ENCODE measurements around the gene FA2H. TPM values are rescaled to one million over a fixed set of nuclear protein-coding genes. Genes with fewer than 3 reads are reported as not detected.
A peak's percentile ranks its signal among the peaks of the same experiment; 100 is the strongest.

The FA2H gene
- total RNA-seq, 1 donor from 2014 or later, result not detected

- H3K4me2 ChIP-seq, result no peak overlapping the region
- H3K4me3 ChIP-seq, result no peak overlapping the region
- H3K9me3 Mint-ChIP-seq, result no peaks in the 10 kb centered on the region
- no peak overlapping the region for H3K27ac ChIP-seq
- H3F3A ChIP-seq (ENCODE audit: low read depth), result no peaks in the 10 kb centered on the region
- no peak for DNase-seq (ENCODE audit: low spot score)
- peaks cover 4% of the 10 kb centered on the region for H3K4me1 Mint-ChIP-seq
- no peaks in the 10 kb centered on the region for H3K36me3 ChIP-seq
- H3K4me1 ChIP-seq, result no peaks in the 10 kb centered on the region
- no peaks in the 10 kb centered on the region for H3K36me3 Mint-ChIP-seq
- H4K20me1 ChIP-seq (ENCODE audit: low read depth), result no peaks in the 10 kb centered on the region
- no peaks in the 10 kb centered on the region for H3K79me2 ChIP-seq (ENCODE audit: low read depth)
- no peaks in the 10 kb centered on the region for H3K9me3 ChIP-seq (ENCODE audit: low read depth)
- no peak overlapping the region for H3K9ac ChIP-seq
- H3K27me3 Mint-ChIP-seq (ENCODE audit: insufficient read depth, low read depth), result peaks cover 5% of the 10 kb centered on the region
- H3K4me3 Mint-ChIP-seq, result no peak overlapping the region
- TF ChIP-seq CTCF (IDR thresholded peaks at IDR 0.05), result no peak
- TF ChIP-seq EZH2phosphoT487 (IDR thresholded peaks at IDR 0.05), result no peak
- TF ChIP-seq EZH2 (IDR thresholded peaks at IDR 0.05), result no peak
- no peak overlapping the region for H2AFZ ChIP-seq (replicated peaks)
- H3K27ac Mint-ChIP-seq, result peak overlapping the region; percentile 76
- H3K27me3 ChIP-seq, result no peaks in the 10 kb centered on the region
Observed at GRCh38 chr16:74682556-74682955, 92.1 kb downstream of the FA2H start.

- H3K4me2 ChIP-seq, result no peak overlapping the region
- no peaks in the 10 kb centered on the region for H3K9me3 ChIP-seq (ENCODE audit: low read depth)
- H3K9ac ChIP-seq, result no peak overlapping the region
- H4K20me1 ChIP-seq (ENCODE audit: low read depth), result no peaks in the 10 kb centered on the region
- no peaks in the 10 kb centered on the region for H3K79me2 ChIP-seq (ENCODE audit: low read depth)
- H3K27ac Mint-ChIP-seq, result no peak overlapping the region
- no peaks in the 10 kb centered on the region for H3K36me3 ChIP-seq
- H3K4me3 ChIP-seq, result no peak overlapping the region
- no peaks in the 10 kb centered on the region for H3K27me3 ChIP-seq
- H3K27ac ChIP-seq, result no peak overlapping the region
- peaks cover 5% of the 10 kb centered on the region for H3K27me3 Mint-ChIP-seq (ENCODE audit: insufficient read depth, low read depth)
- TF ChIP-seq EZH2phosphoT487 (IDR thresholded peaks at IDR 0.05) (no peak), CTCF (IDR thresholded peaks at IDR 0.05) (no peak), EZH2 (IDR thresholded peaks at IDR 0.05) (no peak)
- H3K4me1 Mint-ChIP-seq, result peaks cover 4% of the 10 kb centered on the region
- no peaks in the 10 kb centered on the region for H3K36me3 Mint-ChIP-seq
- no peak overlapping the region for H3K4me3 Mint-ChIP-seq
- H3K4me1 ChIP-seq, result no peaks in the 10 kb centered on the region
- no peak for DNase-seq (ENCODE audit: low spot score)
- H2AFZ ChIP-seq (replicated peaks), result no peak overlapping the region
- H3F3A ChIP-seq (ENCODE audit: low read depth), result no peaks in the 10 kb centered on the region
- no peaks in the 10 kb centered on the region for H3K9me3 Mint-ChIP-seq
Observed at GRCh38 chr16:74680681-74681080, 93.9 kb downstream of the FA2H start.

GRCh38 chr16:74679983-74680382 lies 94.6 kb downstream of the FA2H start:
- H3K36me3 Mint-ChIP-seq, result no peaks in the 10 kb centered on the region
- Histone ChIP-seq H4K20me1 (ENCODE audit: low read depth) (no peaks in the 10 kb centered on the region), H3K27ac (no peak overlapping the region), H3K9ac (peak overlapping the region; percentile 37), H3K79me2 (ENCODE audit: low read depth) (no peaks in the 10 kb centered on the region), H3K4me3 (no peak overlapping the region), H3K27me3 (no peaks in the 10 kb centered on the region), H3K4me1 (no peaks in the 10 kb centered on the region), H3K4me2 (no peak overlapping the region), H3K36me3 (no peaks in the 10 kb centered on the region), H3F3A (ENCODE audit: low read depth) (no peaks in the 10 kb centered on the region), H2AFZ (replicated peaks) (peak overlapping the region; percentile 63), H3K9me3 (ENCODE audit: low read depth) (no peaks in the 10 kb centered on the region)
- peaks cover 4% of the 10 kb centered on the region for H3K4me1 Mint-ChIP-seq
- TF ChIP-seq EZH2phosphoT487 (IDR thresholded peaks at IDR 0.05) (no peak), CTCF (IDR thresholded peaks at IDR 0.05) (no peak), EZH2 (IDR thresholded peaks at IDR 0.05) (no peak)
- H3K4me3 Mint-ChIP-seq, result no peak overlapping the region
- peak overlapping the region; percentile 5 for H3K27ac Mint-ChIP-seq
- H3K27me3 Mint-ChIP-seq (ENCODE audit: insufficient read depth, low read depth), result peaks cover 5% of the 10 kb centered on the region
- H3K9me3 Mint-ChIP-seq, result no peaks in the 10 kb centered on the region
- no peak for DNase-seq (ENCODE audit: low spot score)
